ENCODE results near the gene MACROD2.

GRCh38 chr20:15081261-15081660 is 1085.9 kb downstream of the MACROD2 start:
- TF ChIP-seq YY1 (IDR thresholded peaks at IDR 0.05; ENCODE audit: insufficient read depth, insufficient read length) (no peak), ZNF274 (IDR thresholded peaks at IDR 0.05; ENCODE audit: low read depth, low read length) (no peak)
